Measurements from ENCODE around the gene FN1.
"Not testable (repeated sequence)": the region's sequence is repeated elsewhere in the genome, so short reads cannot be mapped to it uniquely, and the experiment has no call there.

Gene FN1

GRCh38 chr2:215363461-215364156 lies 72.3 kb downstream of the FN1 start:
- DNase-seq: no peak

GRCh38 chr2:215363039-215363438 lies 72.8 kb downstream of the FN1 start:
- no peak for DNase-seq

GRCh38 chr2:215362562-215362904 lies 73.3 kb downstream of the FN1 start:
- no peak for DNase-seq

- no peak for DNase-seq
Observed at GRCh38 chr2:215361876-215362561, 73.8 kb downstream of the FN1 start.

GRCh38 chr2:215361211-215361875 lies 74.5 kb downstream of the FN1 start:
- no peak for DNase-seq

GRCh38 chr2:215360596-215360995 lies 75.3 kb downstream of the FN1 start:
- no peak for DNase-seq

- DNase-seq: not testable (repeated sequence)
Observed at GRCh38 chr2:215360059-215360458, 75.8 kb downstream of the FN1 start.

GRCh38 chr2:215359576-215359922 lies 76.3 kb downstream of the FN1 start:
- DNase-seq: no peak

- DNase-seq: no peak
Observed at GRCh38 chr2:215358891-215359575, 76.8 kb downstream of the FN1 start.

- DNase-seq: no peak
Observed at GRCh38 chr2:215358312-215358845, 77.5 kb downstream of the FN1 start.

- DNase-seq: no peak
Observed at GRCh38 chr2:215357660-215358059, 78.2 kb downstream of the FN1 start.

GRCh38 chr2:215356948-215357461 lies 78.9 kb downstream of the FN1 start:
- no peak for DNase-seq

- no peak for DNase-seq
Observed at GRCh38 chr2:215356334-215356947, 79.4 kb downstream of the FN1 start.

GRCh38 chr2:215355801-215356200 lies 80.1 kb downstream of the FN1 start:
- DNase-seq: no peak

- DNase-seq: no peak
Observed at GRCh38 chr2:215354771-215355695, 80.8 kb downstream of the FN1 start.

- no peak for DNase-seq
Observed at GRCh38 chr2:215352602-215353001, 83.3 kb downstream of the FN1 start.

- DNase-seq: no peak
Observed at GRCh38 chr2:215347878-215348277, 88.0 kb downstream of the FN1 start.

GRCh38 chr2:215338883-215339679 lies 96.8 kb downstream of the FN1 start:
- DNase-seq: no peak

- peak; percentile 62 to 64 for DNase-seq
Observed at GRCh38 chr2:215332872-215333595, 102.8 kb downstream of the FN1 start.

GRCh38 chr2:215328066-215328465 lies 107.8 kb downstream of the FN1 start:
- no peak for DNase-seq
